Transverse colon (tissue), 4 donors: ENCODE data around the gene NUMB. TPM values are rescaled to one million over a fixed set of nuclear protein-coding genes. Genes with fewer than 3 reads are reported as not detected.

Source experiments
- DNase-seq: peaks from one replicate; pipeline ENCODE4 v3.0.0-alpha.2; 2019
- H3K27ac ChIP-seq, 4 donors: fragments of 200-600 bp; sonication (generic); 2 replicates each; pipeline ENCODE4 v1.5.1; 2016 to 2018; ENCODE audit warnings: inconsistent platforms in 4 of 4
- H3K27me3 ChIP-seq: fragments of 200-600 bp; sonication (generic); 2 replicates; pipeline ENCODE4 v1.5.1; 2017; ENCODE audit warnings: inconsistent platforms
- H3K36me3 ChIP-seq, 4 donors: fragments of 200-600 bp; sonication (generic); 2 replicates each; pipeline ENCODE4 v1.5.1; 2017 to 2019; ENCODE audit warnings: inconsistent platforms in 4 of 4
- H3K4me1 ChIP-seq, 4 donors: fragments of 200-600 bp; sonication (generic); 2 replicates each; pipeline ENCODE4 v1.5.1; 2017 to 2020; ENCODE audit warnings: inconsistent platforms in 4 of 4
- H3K4me3 ChIP-seq, 4 donors: fragments of 200-600 bp; sonication (generic); 1 replicate in 1 of 4; 2 replicates in 3 of 4; pipeline versions ENCODE4 v1.5.1 to v1.6.1; 2017 to 2019; ENCODE audit warnings: inconsistent platforms in 4 of 4
- H3K9me3 ChIP-seq, 2 donors: fragments of 200-600 bp; sonication (generic); 2 replicates each; pipeline ENCODE4 v1.5.1; 2017 to 2019; ENCODE audit warnings: inconsistent platforms in 2 of 2
- EP300 ChIP-seq: sonication (generic); formaldehyde crosslinking; IDR thresholded peaks from one replicate; pipeline ENCODE4 v1.6.1; 2017; ENCODE audit warnings: antibody characterized with exemption, low read depth
- POLR2A ChIP-seq: fragments of 450-650 bp; IDR thresholded peaks from one replicate; pipeline ENCODE4 v1.6.1; 2016; ENCODE audit warnings: antibody characterized with exemption, mild to moderate bottlenecking, moderate library complexity
- POLR2AphosphoS5 ChIP-seq, 3 donors: sonication (generic); formaldehyde crosslinking; IDR thresholded peaks; one replicate each; pipeline ENCODE4 v1.6.1; 2016; ENCODE audit warnings: antibody characterized with exemption in 3 of 3
- WGBS, 2 donors: methylation state at CpG; one replicate each; pipeline ENCODE4 v1.1.5; 2018; ENCODE audit warnings: low coverage in 1 of 2; 5-methylcytosine and 5-hydroxymethylcytosine counted together
- in situ Hi-C, 4 donors: fragments of 200-750 bp; cut with MboI; loops; one replicate each; pipeline versions ENCODE4 v1.15.0 to v1.15.1; 2017; ENCODE audit warnings: low sequenced_read_pairs in 3 of 4, low pct_ligation_motif_present in 1 of 4, low pct_unique_long_range_greater_than_20kb in 1 of 4
- intact Hi-C: fragments of 100-400 bp; cut with DNase I; formaldehyde crosslinking; loops from one replicate; pipeline ENCODE4 v1.15.1; 2023; ENCODE audit warnings: low total_unique reads
- total RNA-seq, 4 donors: library from RNA; depleted of rRNA; stranded (reverse); fragments of >200 nt; gene quantifications; one replicate each; pipeline ENCODE4 v1.1.0, GENCODE V29; 2016
- TF ChIP-seq, protein P1 (sequence below), 5 experiments: fragments of 200-600 bp in 3 of 5; fragments of 450-650 bp in 2 of 5; sonication (generic) in 3 of 5; IDR thresholded peaks; 1 replicate in 2 of 5; 2 replicates in 3 of 5; pipeline ENCODE4 v1.5.1; 2016 to 2017; ENCODE audit warnings: antibody characterized with exemption in 5 of 5, inconsistent platforms in 3 of 5, mild to moderate bottlenecking in 2 of 5, moderate library complexity in 1 of 5

Gene NUMB
- total RNA-seq, 4 donors from 2014 or later, result 64.7 to 117 (median 103) TPM

DNA sequence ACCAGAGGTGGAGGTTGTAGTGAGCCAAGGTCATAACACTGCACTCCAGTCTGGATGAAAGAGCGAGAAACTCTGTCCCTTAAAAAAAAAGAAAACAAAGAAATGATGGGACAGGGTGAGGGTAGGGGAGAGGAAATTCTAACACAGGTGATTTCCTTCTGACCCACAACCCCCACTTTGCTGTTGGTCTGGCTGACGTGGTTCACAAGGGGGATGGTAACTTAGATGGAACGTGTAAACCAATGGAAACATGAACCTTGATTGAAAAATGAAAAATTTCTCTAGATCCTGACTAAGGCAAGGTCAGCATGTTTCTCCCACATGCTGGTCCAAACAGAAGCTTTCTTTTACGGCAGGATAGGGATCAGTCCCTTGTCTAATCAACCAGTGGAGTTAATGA lies 16.6 kb upstream of the NUMB start:
- H3K4me1 ChIP-seq, result no peaks in the 10 kb centered on the region
- in situ Hi-C loops, result loop anchor here in 3 of 4 donors (5.0 to 10.0 kb wide), 2 partner anchors 178 to 180 kb away; no protein-coding TSS in a partner anchor
- TF ChIP-seq EP300, result no peak
- TF ChIP-seq POLR2AphosphoS5 (IDR thresholded peaks at IDR 0.05), result no peak
- no peak for TF ChIP-seq POLR2A
- TF ChIP-seq, protein P1, sequence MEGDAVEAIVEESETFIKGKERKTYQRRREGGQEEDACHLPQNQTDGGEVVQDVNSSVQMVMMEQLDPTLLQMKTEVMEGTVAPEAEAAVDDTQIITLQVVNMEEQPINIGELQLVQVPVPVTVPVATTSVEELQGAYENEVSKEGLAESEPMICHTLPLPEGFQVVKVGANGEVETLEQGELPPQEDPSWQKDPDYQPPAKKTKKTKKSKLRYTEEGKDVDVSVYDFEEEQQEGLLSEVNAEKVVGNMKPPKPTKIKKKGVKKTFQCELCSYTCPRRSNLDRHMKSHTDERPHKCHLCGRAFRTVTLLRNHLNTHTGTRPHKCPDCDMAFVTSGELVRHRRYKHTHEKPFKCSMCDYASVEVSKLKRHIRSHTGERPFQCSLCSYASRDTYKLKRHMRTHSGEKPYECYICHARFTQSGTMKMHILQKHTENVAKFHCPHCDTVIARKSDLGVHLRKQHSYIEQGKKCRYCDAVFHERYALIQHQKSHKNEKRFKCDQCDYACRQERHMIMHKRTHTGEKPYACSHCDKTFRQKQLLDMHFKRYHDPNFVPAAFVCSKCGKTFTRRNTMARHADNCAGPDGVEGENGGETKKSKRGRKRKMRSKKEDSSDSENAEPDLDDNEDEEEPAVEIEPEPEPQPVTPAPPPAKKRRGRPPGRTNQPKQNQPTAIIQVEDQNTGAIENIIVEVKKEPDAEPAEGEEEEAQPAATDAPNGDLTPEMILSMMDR (IDR thresholded peaks at IDR 0.05), result no peak
- no peak overlapping the region for H3K27ac ChIP-seq
- H3K36me3 ChIP-seq, result no peaks in the 10 kb centered on the region
- no peaks in the 10 kb centered on the region for H3K27me3 ChIP-seq
- 68 to 70% methylated on average over 3 to 4 of the region's 4 CpGs for WGBS, 2 donors
- intact Hi-C loops, result no loop called here
- no peak for DNase-seq
- no peaks in the 10 kb centered on the region for H3K9me3 ChIP-seq
- H3K4me3 ChIP-seq, result no peak overlapping the region

DNA sequence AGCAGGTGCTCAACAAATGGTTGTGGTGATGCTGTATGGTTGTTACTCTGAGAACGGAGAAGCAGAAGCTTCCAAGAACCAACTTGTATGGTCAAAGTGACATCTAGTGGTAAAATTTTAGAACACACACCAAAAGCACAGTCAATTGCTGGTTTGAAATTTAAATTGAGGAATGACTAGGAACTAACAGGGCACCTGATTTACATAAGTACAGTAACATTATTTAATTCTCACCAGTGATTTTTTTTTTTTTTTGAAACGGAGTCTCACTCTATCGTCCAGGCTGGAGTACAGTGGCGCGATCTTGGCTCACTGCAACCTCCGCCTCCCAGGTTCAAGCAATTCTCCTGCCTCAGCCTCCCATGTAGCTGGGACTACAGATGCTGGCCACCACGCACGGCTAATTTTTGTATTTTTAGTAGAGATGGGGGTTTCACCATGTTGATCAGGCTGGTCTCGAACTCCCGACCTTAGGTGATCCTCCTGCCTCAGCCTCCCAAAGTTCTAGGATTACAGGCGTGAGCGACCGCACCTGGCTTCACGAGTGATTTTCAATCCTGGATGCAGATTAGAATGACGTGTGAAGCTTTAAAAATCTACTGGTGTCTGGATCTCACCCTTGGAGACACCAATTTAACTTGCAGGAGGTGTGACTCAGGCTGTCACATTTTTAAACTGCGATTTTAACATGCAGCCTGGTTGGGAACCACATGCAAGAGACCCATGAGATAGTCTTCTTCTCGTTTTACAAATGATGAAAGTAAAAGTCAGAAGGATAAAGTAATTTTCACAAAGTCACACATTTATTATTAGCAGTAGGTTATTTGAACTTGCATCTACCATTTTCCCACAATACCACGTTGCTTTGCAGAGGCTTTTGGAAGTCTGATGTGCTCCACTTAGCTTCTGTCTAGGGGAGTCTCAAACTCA lies 14.1 kb upstream of the NUMB start:
- Histone ChIP-seq H3K9me3 (no peaks in the 10 kb centered on the region), H3K4me3 (no peak overlapping the region), H3K27me3 (no peaks in the 10 kb centered on the region), H3K36me3 (no peaks in the 10 kb centered on the region), H3K4me1 (no peaks in the 10 kb centered on the region), H3K27ac (no peak overlapping the region)
- in situ Hi-C loops, result loop anchor here in 3 of 4 donors (5.0 to 10.0 kb wide), 2 partner anchors 175 to 178 kb away; no protein-coding TSS in a partner anchor
- intact Hi-C loops, result loop anchor here (2.0 kb wide), 1 partner anchor 178 kb away; no protein-coding TSS in a partner anchor
- no peak for DNase-seq
- 56 to 65% methylated on average over 13 to 18 of the region's 18 CpGs for WGBS, 2 donors
- TF ChIP-seq POLR2AphosphoS5 (IDR thresholded peaks at IDR 0.05), result no peak
- TF ChIP-seq, protein P1 (IDR thresholded peaks at IDR 0.05), result peak; percentile 65 to 84 (median 73)

DNA sequence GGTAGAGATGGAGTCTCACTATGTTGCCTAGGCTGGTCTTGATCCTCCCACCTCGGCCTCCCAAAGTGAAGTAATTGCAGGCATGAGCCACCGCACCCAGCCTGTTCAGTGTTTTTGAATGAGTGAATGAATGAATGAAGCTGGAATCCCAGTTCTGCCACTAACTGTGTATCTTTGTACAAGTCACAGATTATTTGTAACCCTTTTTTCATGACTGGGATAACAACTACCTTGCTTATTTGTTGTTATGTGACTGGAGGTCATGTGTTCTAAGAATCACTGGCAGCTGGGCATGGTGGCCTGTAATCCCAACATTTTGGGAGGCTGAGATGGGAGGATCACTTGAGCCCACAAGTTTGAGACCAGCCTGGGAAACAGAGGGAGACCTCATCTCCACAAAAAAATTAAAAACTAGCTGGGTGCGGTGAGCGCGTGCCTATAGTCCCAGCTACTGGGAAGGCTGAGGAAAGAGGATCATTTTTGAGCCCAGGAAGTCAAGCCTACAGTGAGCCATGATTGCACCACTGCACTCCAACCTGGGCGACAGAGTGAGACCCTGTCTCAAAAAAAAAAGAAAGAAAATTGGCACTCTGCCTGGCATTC lies 13.3 kb upstream of the NUMB start:
- in situ Hi-C loops (loop anchor here in 3 of 4 donors (5.0 to 10.0 kb wide), 2 partner anchors 174 to 177 kb away; no protein-coding TSS in a partner anchor), intact Hi-C loops (loop anchor here (2.0 kb wide), 1 partner anchor 177 kb away; no protein-coding TSS in a partner anchor)
- Histone ChIP-seq H3K4me3 (no peak overlapping the region), H3K4me1 (no peaks in the 10 kb centered on the region), H3K36me3 (no peaks in the 10 kb centered on the region), H3K27me3 (no peaks in the 10 kb centered on the region), H3K27ac (no peak overlapping the region), H3K9me3 (no peaks in the 10 kb centered on the region)
- no peak for TF ChIP-seq POLR2A
- TF ChIP-seq, protein P1 (IDR thresholded peaks at IDR 0.05), result no peak
- WGBS, 2 donors, result 0 to 78% methylated on average over 1 to 6 of the region's 6 CpGs
- DNase-seq, result no peak

DNA sequence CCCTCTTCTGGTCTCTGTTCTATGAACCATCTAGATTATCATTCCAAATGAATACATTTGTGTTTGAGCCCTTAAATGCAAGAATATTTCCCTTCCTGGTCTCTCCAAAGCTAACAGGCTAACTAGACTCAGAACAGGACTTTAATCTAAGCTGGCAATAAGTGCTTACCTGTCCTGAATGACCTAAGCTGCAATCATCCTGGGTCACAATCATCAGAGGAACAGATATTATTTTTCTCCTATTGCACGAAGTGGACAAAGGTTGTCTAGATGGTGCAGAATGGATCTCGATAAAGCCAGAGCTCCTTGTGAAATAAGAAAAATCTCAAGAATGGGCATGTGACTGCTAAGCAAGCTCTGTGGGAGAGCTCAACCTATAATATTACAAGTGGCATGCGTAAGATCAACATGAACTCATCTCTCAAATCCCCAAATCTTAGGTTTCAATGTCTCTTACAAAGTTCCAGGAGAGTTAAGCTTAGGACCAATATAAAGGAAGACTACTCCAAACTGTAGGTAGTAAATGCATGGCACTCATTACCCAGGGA lies 10.6 kb upstream of the NUMB start:
- no peaks in the 10 kb centered on the region for H3K27me3 ChIP-seq
- no peaks in the 10 kb centered on the region for H3K9me3 ChIP-seq
- in situ Hi-C loops, result loop anchor here in 1 of 4 donors (10.0 kb wide), 1 partner anchor 174 kb away; no protein-coding TSS in a partner anchor
- intact Hi-C loops, result no loop called here
- WGBS, 2 donors, result 83 to 86% methylated on average over 3 of the region's 3 CpGs
- no peak for TF ChIP-seq POLR2AphosphoS5 (IDR thresholded peaks at IDR 0.05)
- TF ChIP-seq POLR2A, result no peak
- TF ChIP-seq, protein P1 (IDR thresholded peaks at IDR 0.05), result no peak
- TF ChIP-seq EP300, result no peak
- no peak for DNase-seq
- H3K4me3 ChIP-seq, result no peak overlapping the region
- peaks cover 0 to 27% (median 18%) of the 10 kb centered on the region in 4 donors for H3K4me1 ChIP-seq
- H3K36me3 ChIP-seq, result no peaks in the 10 kb centered on the region
- no peak overlapping the region for H3K27ac ChIP-seq
